ENCODE data around the gene SCAF1. TPM values are rescaled to one million over a fixed set of nuclear protein-coding genes. Genes with fewer than 3 reads are reported as not detected.

SCAF1 gene
- total and polyA plus RNA-seq, 10 of the 15 experiments (the other 5 are each of a cell fraction or from before 2014, with no cell fraction given), result 0.18 to 77.0 (median 5.3) TPM

GRCh38 chr19:49651820-49652550 is 10.0 kb downstream of the SCAF1 start (continued):
- TF ChIP-seq, protein P1, sequence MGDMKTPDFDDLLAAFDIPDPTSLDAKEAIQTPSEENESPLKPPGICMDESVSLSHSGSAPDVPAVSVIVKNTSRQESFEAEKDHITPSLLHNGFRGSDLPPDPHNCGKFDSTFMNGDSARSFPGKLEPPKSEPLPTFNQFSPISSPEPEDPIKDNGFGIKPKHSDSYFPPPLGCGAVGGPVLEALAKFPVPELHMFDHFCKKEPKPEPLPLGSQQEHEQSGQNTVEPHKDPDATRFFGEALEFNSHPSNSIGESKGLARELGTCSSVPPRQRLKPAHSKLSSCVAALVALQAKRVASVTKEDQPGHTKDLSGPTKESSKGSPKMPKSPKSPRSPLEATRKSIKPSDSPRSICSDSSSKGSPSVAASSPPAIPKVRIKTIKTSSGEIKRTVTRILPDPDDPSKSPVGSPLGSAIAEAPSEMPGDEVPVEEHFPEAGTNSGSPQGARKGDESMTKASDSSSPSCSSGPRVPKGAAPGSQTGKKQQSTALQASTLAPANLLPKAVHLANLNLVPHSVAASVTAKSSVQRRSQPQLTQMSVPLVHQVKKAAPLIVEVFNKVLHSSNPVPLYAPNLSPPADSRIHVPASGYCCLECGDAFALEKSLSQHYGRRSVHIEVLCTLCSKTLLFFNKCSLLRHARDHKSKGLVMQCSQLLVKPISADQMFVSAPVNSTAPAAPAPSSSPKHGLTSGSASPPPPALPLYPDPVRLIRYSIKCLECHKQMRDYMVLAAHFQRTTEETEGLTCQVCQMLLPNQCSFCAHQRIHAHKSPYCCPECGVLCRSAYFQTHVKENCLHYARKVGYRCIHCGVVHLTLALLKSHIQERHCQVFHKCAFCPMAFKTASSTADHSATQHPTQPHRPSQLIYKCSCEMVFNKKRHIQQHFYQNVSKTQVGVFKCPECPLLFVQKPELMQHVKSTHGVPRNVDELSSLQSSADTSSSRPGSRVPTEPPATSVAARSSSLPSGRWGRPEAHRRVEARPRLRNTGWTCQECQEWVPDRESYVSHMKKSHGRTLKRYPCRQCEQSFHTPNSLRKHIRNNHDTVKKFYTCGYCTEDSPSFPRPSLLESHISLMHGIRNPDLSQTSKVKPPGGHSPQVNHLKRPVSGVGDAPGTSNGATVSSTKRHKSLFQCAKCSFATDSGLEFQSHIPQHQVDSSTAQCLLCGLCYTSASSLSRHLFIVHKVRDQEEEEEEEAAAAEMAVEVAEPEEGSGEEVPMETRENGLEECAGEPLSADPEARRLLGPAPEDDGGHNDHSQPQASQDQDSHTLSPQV (IDR thresholded peaks at IDR 0.05), result no peak

GRCh38 chr19:49652551-49653465 is 10.8 kb downstream of the SCAF1 start:
- ChIA-PET RAD21 (ENCODE audit: unreplicated experiment) (no interaction called here), POLR2A (no interaction called here), CTCF (no interaction called here), SMC1A (ENCODE audit: uncharacterized antibody, unreplicated experiment) (no interaction called here)
- 99% methylated on average over 36 of the region's 58 CpGs for WGBS (ENCODE audit: insufficient coverage, insufficient replicate concordance, low lambda C conversion rate, missing lambda C conversion rate)
- Histone ChIP-seq H3K9me3 (replicated peaks; ENCODE audit: control insufficient read depth, insufficient read depth, low read length) (no peaks in the 10 kb centered on the region), H3K4me3 (no peak overlapping the region), H3K27ac (ENCODE audit: control insufficient read depth, insufficient read depth) (no peak overlapping the region), H3K27me3 (replicated peaks in 1 of 2; ENCODE audit: control insufficient read depth in 2 of 2, insufficient read depth in 2 of 2, low read length in 1 of 2) (no peaks in the 10 kb centered on the region), H4K20me1 (ENCODE audit: control insufficient read depth, insufficient read depth) (no peaks in the 10 kb centered on the region), H3K36me3 (ENCODE audit: control insufficient read depth in 2 of 2, insufficient read depth in 2 of 2, low read length in 1 of 2) (peaks cover 0 to 24% of the 10 kb centered on the region in 2 experiments; a peak in 3 of 4 replicates), H3K4me2 (ENCODE audit: control insufficient read depth, insufficient read depth) (no peak overlapping the region), H3K79me2 (ENCODE audit: control insufficient read depth, insufficient read depth, low read length) (no peaks in the 10 kb centered on the region), H2AFZ (ENCODE audit: control insufficient read depth, low read depth, low read length) (no peak overlapping the region), H3K4me1 (ENCODE audit: control insufficient read depth, insufficient read depth, low read length) (no peaks in the 10 kb centered on the region), H3K9ac (ENCODE audit: control insufficient read depth, insufficient read depth, low read length) (no peak overlapping the region)
- no peak for DNase-seq (ENCODE audit: low read depth, low spot score)
- intact Hi-C loops (cut with micrococcal nuclease; ENCODE audit: unreplicated experiment), result no loop called here
- no peak for TF ChIP-seq ZZZ3 (IDR thresholded peaks at IDR 0.05; ENCODE audit: control insufficient read depth, insufficient read length, low read depth)
- TF ChIP-seq RAD51 (IDR thresholded peaks at IDR 0.05), result no peak
- no peak for TF ChIP-seq CHD2 (IDR thresholded peaks at IDR 0.05; ENCODE audit: borderline replicate concordance, low read depth, low read length)
- TF ChIP-seq POLR2AphosphoS2 (IDR thresholded peaks at IDR 0.05; ENCODE audit: low read depth, low read length), result 0 out of 2 replicates have a peak, but pooled peaks have one; percentile 16
- TF ChIP-seq HDGF (IDR thresholded peaks at IDR 0.05), result no peak
- TF ChIP-seq ZNF217 (IDR thresholded peaks at IDR 0.05), result no peak
- TF ChIP-seq ZBTB33 (IDR thresholded peaks at IDR 0.05), result no peak
- TF ChIP-seq BCL11A (IDR thresholded peaks at IDR 0.05; ENCODE audit: low read depth, low read length), result no peak
- no peak for ATAC-seq
- in situ Hi-C loops (cut with MboI), result no loop called here
- no peak for FAIRE-seq
- BruUV-seq (replicated peaks), result no TSS peak
